Trophoblast cell (in vitro differentiated cells and primary cell): ENCODE data around the gene GRM8.
A peak's percentile ranks its signal among the peaks of the same experiment; 100 is the strongest.

Experiments
- DNase-seq, 2 donors: peaks; one replicate each; pipeline ENCODE4 v3.0.0-alpha.2; 2016
- H2AFZ ChIP-seq: 2 replicates; pipeline ENCODE4 v1.6.1; 2013; ENCODE audit warnings: low read length, moderate library complexity, mild to moderate bottlenecking; ENCODE audit not compliant: insufficient read depth, poor library complexity
- H2AK5ac ChIP-seq: 2 replicates; pipeline ENCODE4 v1.6.1; 2013; ENCODE audit warnings: mild to moderate bottlenecking, low read length
- H2BK120ac ChIP-seq: 2 replicates; pipeline ENCODE4 v1.6.1; 2013; ENCODE audit warnings: low read length, mild to moderate bottlenecking, moderate library complexity; ENCODE audit not compliant: insufficient read depth, poor library complexity
- H2BK12ac ChIP-seq: 2 replicates; pipeline ENCODE4 v1.6.1; 2013; ENCODE audit warnings: mild to moderate bottlenecking, low read length, moderate library complexity
- H2BK5ac ChIP-seq: 2 replicates; pipeline ENCODE4 v1.6.1; 2013; ENCODE audit warnings: low read length, low read depth, moderate library complexity, mild to moderate bottlenecking; ENCODE audit not compliant: poor library complexity
- H3K14ac ChIP-seq: 2 replicates; pipeline ENCODE4 v1.6.1; 2013; ENCODE audit warnings: mild to moderate bottlenecking, low read length
- H3K18ac ChIP-seq: 2 replicates; pipeline ENCODE4 v1.6.1; 2013; ENCODE audit warnings: mild to moderate bottlenecking, low read length
- H3K23ac ChIP-seq: 2 replicates; pipeline ENCODE4 v1.6.1; 2013; ENCODE audit warnings: low read length
- H3K27ac ChIP-seq: 2 replicates; pipeline ENCODE4 v1.5.1; 2013; ENCODE audit warnings: low read depth, mild to moderate bottlenecking, inconsistent platforms, low read length, moderate library complexity
- H3K27me3 ChIP-seq: 2 replicates; pipeline ENCODE4 v1.6.1; 2013; ENCODE audit warnings: inconsistent platforms, mild to moderate bottlenecking, low read length, moderate library complexity; ENCODE audit not compliant: insufficient read depth
- H3K36me3 ChIP-seq, 2 experiments: 1 replicate in 1 of 2; 2 replicates in 1 of 2; pipeline ENCODE4 v1.6.1; 2013; ENCODE audit warnings: low read length in 2 of 2, mild to moderate bottlenecking in 2 of 2, moderate library complexity in 1 of 2; ENCODE audit not compliant: insufficient read depth in 2 of 2, control insufficient read depth in 1 of 2
- H3K4ac ChIP-seq: 2 replicates; pipeline ENCODE4 v1.6.1; 2013; ENCODE audit warnings: low read depth, mild to moderate bottlenecking, low read length, moderate library complexity
- H3K4me1 ChIP-seq, 2 experiments: 1 replicate in 1 of 2; 2 replicates in 1 of 2; pipeline ENCODE4 v1.6.1; 2013; ENCODE audit warnings: low read length in 2 of 2, mild to moderate bottlenecking in 2 of 2, moderate library complexity in 1 of 2; ENCODE audit not compliant: insufficient read depth in 2 of 2, control insufficient read depth in 1 of 2
- H3K4me2 ChIP-seq: 2 replicates; pipeline ENCODE4 v1.6.1; 2013; ENCODE audit warnings: inconsistent platforms, mild to moderate bottlenecking, low read length, moderate library complexity
- H3K4me3 ChIP-seq: 2 replicates; pipeline ENCODE4 v1.5.1; 2013; ENCODE audit warnings: mild to moderate bottlenecking, low read depth, low read length, inconsistent platforms
- H3K79me1 ChIP-seq: one replicate; pipeline ENCODE4 v1.6.1; 2013; ENCODE audit warnings: low read length
- H3K79me2 ChIP-seq: 2 replicates; pipeline ENCODE4 v1.6.1; 2013; ENCODE audit warnings: low read length, mild to moderate bottlenecking; ENCODE audit not compliant: control insufficient read depth, insufficient read depth, poor library complexity
- H3K9ac ChIP-seq: 2 replicates; pipeline ENCODE4 v1.6.1; 2013; ENCODE audit warnings: mild to moderate bottlenecking, low read length
- H3K9me3 ChIP-seq: 2 replicates; pipeline ENCODE4 v1.6.1; 2013; ENCODE audit warnings: low read depth, mild to moderate bottlenecking, control low read depth, inconsistent platforms, low read length; ENCODE audit not compliant: insufficient read depth
- H4K12ac ChIP-seq: 2 replicates; pipeline ENCODE4 v1.6.1; 2013; ENCODE audit warnings: low read depth, mild to moderate bottlenecking, low read length, moderate library complexity
- H4K8ac ChIP-seq: 2 replicates; pipeline ENCODE4 v1.6.1; 2013; ENCODE audit warnings: low read depth, mild to moderate bottlenecking, low read length, moderate library complexity
- H4K91ac ChIP-seq: one replicate; pipeline ENCODE4 v1.6.1; 2013; ENCODE audit warnings: low read depth, mild to moderate bottlenecking, low read length, moderate library complexity
- WGBS: extraction: QIAGEN DNeasy Blood & Tissue Kit; methylation state at CpG from one replicate; pipeline ENCODE4 v1.1.7; 2013; ENCODE audit warnings: missing lambda C conversion rate; ENCODE audit not compliant: insufficient read length, insufficient coverage; ENCODE audit errors: extremely low coverage; 5-methylcytosine and 5-hydroxymethylcytosine counted together

GRM8 gene

GRCh38 chr7:126700807-126701604 lies 551.7 kb downstream of the GRM8 start:
- no peak overlapping the region for H3K9ac ChIP-seq
- H3K9me3 ChIP-seq: no peaks in the 10 kb centered on the region
- H2BK12ac ChIP-seq: no peak overlapping the region
- no peak overlapping the region for H3K4ac ChIP-seq
- peaks cover 0 to 2% of the 10 kb centered on the region in 2 experiments for H3K4me1 ChIP-seq
- no peak overlapping the region for H3K27ac ChIP-seq
- no peak overlapping the region for H2BK120ac ChIP-seq
- no peak overlapping the region for H2AFZ ChIP-seq
- no peak overlapping the region for H2BK5ac ChIP-seq
- WGBS: no CpG with 5 or more reads among the region's 5 CpGs
- H3K36me3 ChIP-seq: no peaks in the 10 kb centered on the region
- H4K12ac ChIP-seq: no peak overlapping the region
- H3K79me1 ChIP-seq: no peaks in the 10 kb centered on the region
- no peak overlapping the region for H3K18ac ChIP-seq
- H2AK5ac ChIP-seq: no peak overlapping the region
- H3K4me3 ChIP-seq: no peak overlapping the region
- peak; percentile 5 to 10 for DNase-seq
- H3K23ac ChIP-seq: no peak overlapping the region
- no peak overlapping the region for H4K8ac ChIP-seq
- H3K27me3 ChIP-seq: no peaks in the 10 kb centered on the region
- no peak overlapping the region for H3K4me2 ChIP-seq
- no peak overlapping the region for H4K91ac ChIP-seq
- H3K79me2 ChIP-seq: no peaks in the 10 kb centered on the region
- no peak overlapping the region for H3K14ac ChIP-seq

- no peak overlapping the region for H4K8ac ChIP-seq
- H3K4me2 ChIP-seq: no peak overlapping the region
- no peaks in the 10 kb centered on the region for H3K79me2 ChIP-seq
- H2AK5ac ChIP-seq: no peak overlapping the region
- no peaks in the 10 kb centered on the region for H3K27me3 ChIP-seq
- H3K4me3 ChIP-seq: no peak overlapping the region
- no peak overlapping the region for H2BK12ac ChIP-seq
- no peak overlapping the region for H3K23ac ChIP-seq
- DNase-seq: no peak
- peaks cover 0 to 2% of the 10 kb centered on the region in 2 experiments for H3K4me1 ChIP-seq
- no peaks in the 10 kb centered on the region for H3K36me3 ChIP-seq
- no peaks in the 10 kb centered on the region for H3K79me1 ChIP-seq
- no peak overlapping the region for H2BK120ac ChIP-seq
- no peak overlapping the region for H2AFZ ChIP-seq
- H3K27ac ChIP-seq: no peak overlapping the region
- no peak overlapping the region for H4K91ac ChIP-seq
- no peak overlapping the region for H2BK5ac ChIP-seq
- no peak overlapping the region for H3K4ac ChIP-seq
- H3K9me3 ChIP-seq: no peaks in the 10 kb centered on the region
- no peak overlapping the region for H3K14ac ChIP-seq
- H3K18ac ChIP-seq: no peak overlapping the region
- no peak overlapping the region for H4K12ac ChIP-seq
- no peak overlapping the region for H3K9ac ChIP-seq
Measured at GRCh38 chr7:126699707-126700106, 553.0 kb downstream of the GRM8 start.

GRCh38 chr7:126698909-126699308 lies 553.8 kb downstream of the GRM8 start:
- H3K9me3 ChIP-seq: no peaks in the 10 kb centered on the region
- no CpG with 5 or more reads among the region's 2 CpGs for WGBS
- H3K4me1 ChIP-seq: peaks cover 0 to 2% of the 10 kb centered on the region in 2 experiments
- no peak overlapping the region for H3K9ac ChIP-seq
- no peak overlapping the region for H2BK120ac ChIP-seq
- no peaks in the 10 kb centered on the region for H3K36me3 ChIP-seq
- no peak overlapping the region for H3K27ac ChIP-seq
- H3K79me1 ChIP-seq: no peaks in the 10 kb centered on the region
- H3K4me2 ChIP-seq: no peak overlapping the region
- no peaks in the 10 kb centered on the region for H3K79me2 ChIP-seq
- no peak overlapping the region for H4K8ac ChIP-seq
- H2AK5ac ChIP-seq: no peak overlapping the region
- no peak for DNase-seq
- no peak overlapping the region for H2BK12ac ChIP-seq
- H3K4me3 ChIP-seq: no peak overlapping the region
- no peak overlapping the region for H4K91ac ChIP-seq
- no peak overlapping the region for H3K23ac ChIP-seq
- no peak overlapping the region for H4K12ac ChIP-seq
- H3K18ac ChIP-seq: no peak overlapping the region
- H2AFZ ChIP-seq: no peak overlapping the region
- no peak overlapping the region for H2BK5ac ChIP-seq
- no peaks in the 10 kb centered on the region for H3K27me3 ChIP-seq
- H3K14ac ChIP-seq: no peak overlapping the region
- no peak overlapping the region for H3K4ac ChIP-seq

GRCh38 chr7:126698446-126698845 lies 554.3 kb downstream of the GRM8 start:
- Histone ChIP-seq H4K8ac (no peak overlapping the region), H3K79me2 (no peaks in the 10 kb centered on the region), H3K36me3 (no peaks in the 10 kb centered on the region), H3K23ac (no peak overlapping the region), H3K4me2 (no peak overlapping the region), H2AK5ac (no peak overlapping the region), H3K27ac (no peak overlapping the region), H3K9me3 (no peaks in the 10 kb centered on the region), H3K18ac (no peak overlapping the region), H3K14ac (no peak overlapping the region), H3K79me1 (no peaks in the 10 kb centered on the region), H2BK12ac (no peak overlapping the region), H2AFZ (no peak overlapping the region), H2BK120ac (no peak overlapping the region), H3K4me3 (no peak overlapping the region), H4K12ac (no peak overlapping the region), H4K91ac (no peak overlapping the region), H2BK5ac (no peak overlapping the region), H3K4ac (no peak overlapping the region), H3K4me1 (peaks cover 0 to 2% of the 10 kb centered on the region in 2 experiments), H3K27me3 (no peaks in the 10 kb centered on the region), H3K9ac (no peak overlapping the region)
- DNase-seq: no peak
- no CpG with 5 or more reads among the region's 2 CpGs for WGBS
